Measurements from ENCODE around the gene KDM4B.

- no peak for TF ChIP-seq POLR2A (IDR thresholded peaks at IDR 0.05)
- TF ChIP-seq CTCF (IDR thresholded peaks at IDR 0.05): no peak
Observed at GRCh38 chr19:5030822-5031221, 61.9 kb downstream of the KDM4B start.
